HUES48 (cell line): ENCODE data around the gene FOLR2.
"Not testable (repeated sequence)": the region's sequence is repeated elsewhere in the genome, so short reads cannot be mapped to it uniquely, and the experiment has no call there.

Source experiments
- H3K27ac ChIP-seq: one replicate; pipeline ENCODE4 v1.7.0; 2013; ENCODE audit warnings: low read depth, low read length, inconsistent platforms
- H3K27me3 ChIP-seq: 2 replicates; pipeline ENCODE4 v1.6.1; 2013; ENCODE audit warnings: mild to moderate bottlenecking, low read length; ENCODE audit not compliant: control insufficient read depth, insufficient read depth
- H3K36me3 ChIP-seq: 2 replicates; pipeline ENCODE4 v1.6.1; 2013; ENCODE audit warnings: low read length; ENCODE audit not compliant: control insufficient read depth, insufficient read depth
- H3K4me1 ChIP-seq: 2 replicates; pipeline ENCODE4 v1.6.1; 2013; ENCODE audit warnings: mild to moderate bottlenecking, low read length; ENCODE audit not compliant: control insufficient read depth, insufficient read depth
- H3K4me3 ChIP-seq: 2 replicates; pipeline ENCODE4 v1.5.1; 2013; ENCODE audit warnings: mild to moderate bottlenecking, low read depth, low read length
- H3K9ac ChIP-seq: 2 replicates; pipeline ENCODE4 v1.6.1; 2013; ENCODE audit warnings: mild to moderate bottlenecking, low read depth, low read length, moderate library complexity
- H3K9me3 ChIP-seq: 2 replicates; pipeline ENCODE4 v1.6.1; 2013; ENCODE audit warnings: low read length; ENCODE audit not compliant: control insufficient read depth, insufficient read depth

The FOLR2 gene

DNA sequence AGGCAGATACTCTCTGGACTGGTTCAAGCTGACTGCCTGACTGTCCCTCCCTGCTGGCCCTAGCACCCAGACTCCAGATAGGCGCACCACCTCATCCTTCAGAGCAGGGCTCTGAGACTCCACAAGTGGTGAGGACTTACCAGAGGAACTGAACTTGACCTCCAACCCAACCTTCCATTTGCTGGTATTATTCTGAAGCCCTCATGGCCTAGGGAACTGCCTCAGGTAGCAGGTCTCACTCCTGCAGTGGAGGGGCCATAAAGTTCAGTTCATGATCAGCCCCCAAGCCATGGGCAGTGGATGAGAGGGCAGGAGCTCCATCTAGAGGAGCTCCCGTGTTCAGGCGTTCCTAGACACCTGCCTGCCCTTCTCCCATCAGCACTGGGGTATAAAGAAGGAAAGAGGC, 35.0 kb upstream of the FOLR2 start:
- H3K36me3 ChIP-seq, H3K27ac ChIP-seq, H3K27me3 ChIP-seq, H3K4me3 ChIP-seq, H3K9ac ChIP-seq, H3K9me3 ChIP-seq, H3K4me1 ChIP-seq: not testable (repeated sequence)

DNA sequence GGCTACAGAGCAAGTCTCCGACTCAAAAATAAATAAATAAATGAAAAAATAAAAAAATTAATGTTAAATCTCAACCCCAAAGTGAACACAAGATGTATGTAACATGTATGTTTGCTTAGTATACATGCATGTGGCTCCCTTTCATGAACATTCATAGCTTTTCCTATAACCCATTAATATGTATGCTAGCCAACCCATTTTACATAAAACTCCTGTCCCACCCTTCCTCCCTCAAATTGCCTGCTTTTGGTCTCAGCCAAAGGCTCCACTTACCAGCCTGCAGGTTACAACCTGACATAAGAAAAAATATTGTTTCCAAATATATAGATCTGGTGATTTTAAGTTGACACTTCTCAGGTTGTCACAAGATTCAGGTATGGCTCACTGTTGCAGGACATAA, 28.3 kb upstream of the FOLR2 start:
- Histone ChIP-seq H3K4me3 (no peak overlapping the region), H3K27me3 (no peaks in the 10 kb centered on the region), H3K4me1 (peaks cover 4% of the 10 kb centered on the region; the same call in 1 of the 2 replicates), H3K27ac (no peak overlapping the region), H3K9me3 (no peaks in the 10 kb centered on the region), H3K36me3 (no peaks in the 10 kb centered on the region), H3K9ac (no peak overlapping the region)

DNA sequence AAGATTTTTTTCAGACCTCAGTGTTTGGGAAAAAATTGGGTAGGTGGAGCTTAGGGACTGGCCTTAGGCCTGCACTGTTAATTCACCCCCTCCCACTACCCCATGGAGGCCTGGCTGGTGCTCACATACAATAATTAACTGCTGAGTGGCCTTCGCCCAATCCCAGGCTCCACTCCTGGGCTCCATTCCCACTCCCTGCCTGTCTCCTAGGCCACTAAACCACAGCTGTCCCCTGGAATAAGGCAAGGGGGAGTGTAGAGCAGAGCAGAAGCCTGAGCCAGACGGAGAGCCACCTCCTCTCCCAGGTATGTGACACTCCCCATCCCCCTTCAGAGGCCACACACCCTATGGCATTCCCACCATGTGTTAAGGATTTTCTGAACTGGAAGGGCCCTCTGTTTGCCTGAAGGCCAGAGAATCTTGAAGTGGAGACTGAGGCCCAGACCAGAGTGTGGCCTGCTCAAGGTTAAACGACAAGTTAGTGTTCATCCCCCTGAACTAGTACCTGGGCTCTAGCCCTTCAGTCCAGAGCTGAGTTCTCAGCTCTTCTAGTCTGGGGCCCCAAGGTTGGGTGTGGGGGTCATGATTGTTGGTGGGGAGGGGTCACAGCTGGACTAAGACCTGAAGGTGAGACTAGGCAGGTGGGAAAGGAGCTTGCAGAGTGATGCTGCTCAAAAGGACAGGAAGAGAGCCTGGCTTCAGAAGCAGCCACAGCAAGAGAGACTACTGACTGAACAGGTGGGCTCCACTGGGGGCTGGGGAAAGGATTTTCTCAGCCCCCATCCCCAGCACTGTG, 26.9 kb upstream of the FOLR2 start:
- peaks cover 4% of the 10 kb centered on the region; the same call in 1 of the 2 replicates for H3K4me1 ChIP-seq
- no peaks in the 10 kb centered on the region for H3K36me3 ChIP-seq
- no peak overlapping the region for H3K27ac ChIP-seq
- no peak overlapping the region for H3K4me3 ChIP-seq
- H3K9me3 ChIP-seq, result no peaks in the 10 kb centered on the region
- H3K9ac ChIP-seq, result no peak overlapping the region
- H3K27me3 ChIP-seq, result no peaks in the 10 kb centered on the region

DNA sequence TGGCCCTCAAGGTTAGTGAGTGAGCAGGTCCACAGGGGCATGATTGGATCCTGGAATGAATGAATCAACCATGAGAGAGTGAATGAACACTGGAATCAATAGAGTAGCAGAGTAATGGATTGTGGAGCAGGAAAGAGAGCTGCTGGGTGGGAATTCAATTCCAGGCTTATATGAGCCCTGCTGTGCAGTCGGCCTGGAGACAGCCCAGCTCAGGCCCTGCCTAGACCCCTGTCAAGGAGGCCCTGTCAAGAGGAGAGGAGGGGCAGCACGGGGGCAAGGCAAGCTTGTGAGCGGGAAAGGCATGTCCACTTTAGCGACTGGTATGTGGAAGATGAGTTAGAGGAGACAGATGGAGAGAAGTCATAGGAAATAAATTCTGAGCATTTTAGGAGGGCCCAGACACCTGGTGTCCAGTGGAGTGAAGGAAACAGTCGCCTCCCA, 25.9 kb upstream of the FOLR2 start:
- no peak overlapping the region for H3K9ac ChIP-seq
- H3K4me1 ChIP-seq, result peaks cover 4% of the 10 kb centered on the region; the same call in 1 of the 2 replicates
- no peak overlapping the region for H3K4me3 ChIP-seq
- H3K27ac ChIP-seq, result no peak overlapping the region
- H3K9me3 ChIP-seq, result no peaks in the 10 kb centered on the region
- no peaks in the 10 kb centered on the region for H3K27me3 ChIP-seq
- no peaks in the 10 kb centered on the region for H3K36me3 ChIP-seq

DNA sequence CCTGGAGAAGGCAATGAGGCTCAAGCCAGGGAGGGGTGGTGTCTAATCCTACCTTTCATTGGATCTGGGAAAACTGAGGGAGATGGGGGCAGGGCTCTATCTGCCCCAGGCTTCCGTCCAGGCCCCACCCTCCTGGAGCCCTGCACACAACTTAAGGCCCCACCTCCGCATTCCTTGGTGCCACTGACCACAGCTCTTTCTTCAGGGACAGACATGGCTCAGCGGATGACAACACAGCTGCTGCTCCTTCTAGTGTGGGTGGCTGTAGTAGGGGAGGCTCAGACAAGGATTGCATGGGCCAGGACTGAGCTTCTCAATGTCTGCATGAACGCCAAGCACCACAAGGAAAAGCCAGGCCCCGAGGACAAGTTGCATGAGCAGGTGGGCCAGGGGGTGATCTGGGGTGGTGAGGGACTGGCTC, 24.6 kb upstream of the FOLR2 start, which contains the start of gene FOLR1:
TSS of gene FOLR1 (plus strand) at position 180 of the 421 bp plus-strand sequence. CDS start at position 214, 34 bp downstream.
- no peak within 1 kb of the TSS for H3K27ac ChIP-seq
- no peaks in the 10 kb centered on the region for H3K9me3 ChIP-seq
- no peaks in the 10 kb centered on the region for H3K27me3 ChIP-seq
- H3K9ac ChIP-seq, result no peak within 1 kb of the TSS
- no peak within 1 kb of the TSS for H3K4me3 ChIP-seq
- peaks cover 4% of the 10 kb centered on the region; the same call in 1 of the 2 replicates for H3K4me1 ChIP-seq
- H3K36me3 ChIP-seq, result no peaks in the 10 kb centered on the region

DNA sequence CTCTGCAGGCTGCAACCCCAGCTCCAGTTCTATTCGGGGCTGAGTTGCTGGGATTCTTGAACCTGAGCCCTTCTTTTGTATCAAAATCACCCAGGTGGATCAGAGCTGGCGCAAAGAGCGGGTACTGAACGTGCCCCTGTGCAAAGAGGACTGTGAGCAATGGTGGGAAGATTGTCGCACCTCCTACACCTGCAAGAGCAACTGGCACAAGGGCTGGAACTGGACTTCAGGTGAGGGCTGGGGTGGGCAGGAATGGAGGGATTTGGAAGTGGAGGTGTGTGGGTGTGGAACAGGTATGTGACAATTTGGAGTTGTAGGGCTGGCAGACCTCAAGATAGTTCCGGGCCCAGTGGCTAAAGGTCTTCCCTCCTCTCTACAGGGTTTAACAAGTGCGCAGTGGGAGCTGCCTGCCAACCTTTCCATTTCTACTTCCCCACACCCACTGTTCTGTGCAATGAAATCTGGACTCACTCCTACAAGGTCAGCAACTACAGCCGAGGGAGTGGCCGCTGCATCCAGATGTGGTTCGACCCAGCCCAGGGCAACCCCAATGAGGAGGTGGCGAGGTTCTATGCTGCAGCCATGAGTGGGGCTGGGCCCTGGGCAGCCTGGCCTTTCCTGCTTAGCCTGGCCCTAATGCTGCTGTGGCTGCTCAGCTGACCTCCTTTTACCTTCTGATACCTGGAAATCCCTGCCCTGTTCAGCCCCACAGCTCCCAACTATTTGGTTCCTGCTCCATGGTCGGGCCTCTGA, 20.9 kb upstream of the FOLR2 start:
- Histone ChIP-seq H3K27ac (no peak overlapping the region), H3K4me3 (no peak overlapping the region), H3K27me3 (no peaks in the 10 kb centered on the region), H3K9me3 (no peaks in the 10 kb centered on the region), H3K4me1 (peaks cover 4% of the 10 kb centered on the region; the same call in 1 of the 2 replicates), H3K36me3 (no peaks in the 10 kb centered on the region), H3K9ac (no peak overlapping the region)

DNA sequence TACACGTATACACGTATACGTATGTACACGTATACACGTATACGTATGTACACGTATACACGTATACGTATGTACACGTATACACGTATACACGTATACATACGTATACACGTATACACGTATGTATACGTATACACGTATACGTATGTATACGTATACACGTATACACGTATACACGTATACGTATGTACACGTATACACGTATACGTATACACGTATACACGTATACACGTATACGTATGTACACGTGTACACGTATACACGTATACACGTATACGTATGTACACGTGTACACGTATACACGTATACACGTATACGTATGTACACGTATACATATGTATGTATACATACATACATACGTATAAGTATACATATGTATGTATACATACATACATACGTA, 15.1 kb upstream of the FOLR2 start:
- H3K4me3 ChIP-seq, H3K27me3 ChIP-seq, H3K4me1 ChIP-seq, H3K9ac ChIP-seq, H3K36me3 ChIP-seq, H3K9me3 ChIP-seq, H3K27ac ChIP-seq: not testable (repeated sequence)

DNA sequence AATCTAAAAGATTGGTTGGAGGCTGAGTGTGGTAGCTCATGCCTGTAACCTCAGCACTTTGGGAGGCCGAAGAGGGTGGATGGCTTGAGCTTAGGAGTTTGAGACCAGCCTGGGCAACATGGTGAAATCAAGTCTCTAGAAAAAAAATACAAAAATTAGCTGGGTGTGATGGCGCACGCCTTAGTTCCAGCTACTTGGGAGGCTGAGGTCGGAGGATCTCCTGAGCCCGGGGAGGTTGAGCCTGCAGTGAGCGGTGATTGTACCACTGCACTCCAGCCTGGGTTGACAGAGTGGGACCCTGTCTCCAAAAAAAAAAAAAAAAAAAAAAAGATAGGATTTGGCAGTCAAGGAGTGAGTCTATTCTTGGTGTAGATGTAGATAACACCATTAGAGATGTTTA, 14.0 kb upstream of the FOLR2 start:
- Histone ChIP-seq H3K9ac (no peak overlapping the region), H3K27me3 (no peaks in the 10 kb centered on the region), H3K36me3 (no peaks in the 10 kb centered on the region), H3K27ac (no peak overlapping the region), H3K4me1 (no peaks in the 10 kb centered on the region), H3K4me3 (no peak overlapping the region), H3K9me3 (no peaks in the 10 kb centered on the region)

DNA sequence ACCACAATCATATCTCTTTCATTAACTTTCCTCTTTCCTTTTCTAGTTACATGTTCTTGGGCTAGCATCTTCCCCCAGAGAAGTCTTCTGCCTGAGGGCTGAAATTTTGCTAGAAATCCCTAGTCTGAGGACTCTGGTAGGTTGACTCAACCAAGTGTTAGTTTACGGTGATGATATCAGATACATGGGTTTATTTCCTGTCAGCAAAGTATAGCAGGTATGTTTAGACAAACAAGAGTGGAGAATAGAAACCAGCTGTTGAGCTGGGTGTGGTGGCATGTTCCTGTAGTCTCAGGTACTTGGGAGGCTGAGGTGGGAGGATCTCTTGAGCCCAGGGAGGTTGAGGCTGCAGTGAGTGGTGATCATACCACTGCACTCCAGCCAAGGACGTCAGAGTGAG, 13.4 kb upstream of the FOLR2 start:
- Histone ChIP-seq H3K4me3 (no peak overlapping the region), H3K27ac (no peak overlapping the region), H3K4me1 (no peaks in the 10 kb centered on the region)

DNA sequence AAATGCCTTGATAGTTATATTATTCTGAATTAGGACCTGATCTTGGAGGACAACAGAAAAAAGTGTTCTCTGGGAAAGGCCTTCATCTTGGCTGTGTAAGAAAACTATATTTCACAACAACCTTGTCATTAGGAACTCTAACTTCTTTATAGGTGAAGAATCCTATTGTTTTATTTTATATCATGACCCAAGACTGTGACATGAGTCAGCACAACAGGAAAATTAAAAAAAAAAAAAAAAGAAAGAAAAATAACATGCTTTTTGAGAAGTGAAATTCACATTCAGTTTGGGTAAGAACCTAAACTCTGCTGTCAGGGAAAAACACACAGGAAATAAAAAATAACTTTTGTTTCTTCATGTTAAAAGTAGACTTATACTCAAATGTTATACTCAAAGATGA, 11.7 kb upstream of the FOLR2 start:
- Histone ChIP-seq H3K9me3 (no peaks in the 10 kb centered on the region), H3K4me3 (no peak overlapping the region), H3K27ac (no peak overlapping the region), H3K36me3 (no peaks in the 10 kb centered on the region), H3K9ac (no peak overlapping the region), H3K4me1 (no peaks in the 10 kb centered on the region), H3K27me3 (no peaks in the 10 kb centered on the region)

More for the DNA sequence above, 13.4 kb upstream of the FOLR2 start:
- Histone ChIP-seq H3K9ac (no peak overlapping the region), H3K27me3 (no peaks in the 10 kb centered on the region), H3K9me3 (no peaks in the 10 kb centered on the region), H3K36me3 (no peaks in the 10 kb centered on the region)

DNA sequence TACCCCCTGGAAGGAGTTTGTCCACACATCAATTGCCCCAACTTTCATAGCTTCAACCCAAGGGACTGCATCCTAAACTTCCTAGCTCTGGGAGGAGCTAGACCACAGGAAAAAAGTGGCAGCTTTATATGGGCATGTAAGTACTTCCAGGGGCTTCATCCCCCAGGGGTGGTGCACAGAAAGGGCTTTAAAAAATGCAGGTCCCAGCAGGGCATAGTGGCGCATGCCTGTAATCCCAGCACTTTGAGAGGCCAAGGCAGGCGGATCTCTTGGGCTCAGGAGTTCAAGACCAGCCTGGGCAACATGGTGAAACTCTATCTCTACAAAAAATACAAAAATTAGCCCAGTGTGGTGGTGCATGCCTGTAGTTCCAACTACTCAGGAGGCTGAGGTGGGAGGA, 9.8 kb upstream of the FOLR2 start:
- H3K4me3 ChIP-seq, result not testable (repeated sequence)

More for the DNA sequence above, 9.8 kb upstream of the FOLR2 start:
- H3K9ac ChIP-seq, H3K27me3 ChIP-seq, H3K4me1 ChIP-seq, H3K9me3 ChIP-seq, H3K27ac ChIP-seq, H3K36me3 ChIP-seq: not testable (repeated sequence)
